CD4-positive, alpha-beta T cell (primary cell): Measurements from ENCODE around the gene ARHGEF37. TPM values are rescaled to one million over a fixed set of nuclear protein-coding genes. Genes with fewer than 3 reads are reported as not detected.

Experiments
- ATAC-seq: fragments of 200-7000 bp; cut with Tn5 transposase; one replicate; pipeline ENCODE4 v1.10.0; 2022; ENCODE audit warnings: mild to moderate bottlenecking; ENCODE audit not compliant: poor library complexity
- CTCF ChIA-PET: fragments of 350-600 bp; sonication (Branson Sonifier 250); formaldehyde crosslinking; loops from one replicate; lab custom pipeline; 2021; ENCODE audit warnings: antibody characterized with exemption, inconsistent platforms; lab: Charles Lee
- POLR2A ChIA-PET: fragments of 350-600 bp; sonication (Branson Sonifier 250); formaldehyde crosslinking; loops from one replicate; lab custom pipeline; 2021; ENCODE audit warnings: antibody characterized with exemption, inconsistent platforms; lab: Charles Lee
- DNase-seq, 14 experiments: peaks; one replicate each; pipeline ENCODE4 v3.0.0-alpha.2; 2013 to 2020; ENCODE audit warnings: mixed read lengths in 2 of 14
- H3K27ac ChIP-seq, 2 donors: one replicate each; pipeline versions ENCODE4 v1.5.1 to v1.7.0; 2013; ENCODE audit warnings: low read length in 2 of 2, low read depth in 1 of 2, mild to moderate bottlenecking in 1 of 2
- H3K27me3 ChIP-seq, 2 experiments: 1 replicate in 1 of 2; 2 replicates in 1 of 2; pipeline versions ENCODE4 v1.6.1 to v1.7.0; 2013; ENCODE audit warnings: low read length in 2 of 2, control low read depth in 1 of 2, mild to moderate bottlenecking in 1 of 2, moderate library complexity in 1 of 2; ENCODE audit not compliant: insufficient read depth in 2 of 2, control insufficient read depth in 1 of 2
- H3K36me3 ChIP-seq: one replicate; pipeline ENCODE4 v1.6.1; 2013; ENCODE audit warnings: low read length, control low read depth; ENCODE audit not compliant: insufficient read depth
- H3K4me1 ChIP-seq: one replicate; pipeline ENCODE4 v1.6.1; 2013; ENCODE audit warnings: low read length, control low read depth; ENCODE audit not compliant: insufficient read depth
- H3K4me3 ChIP-seq: one replicate; pipeline ENCODE4 v1.5.1; 2013; ENCODE audit warnings: mild to moderate bottlenecking, low read length, moderate library complexity
- H3K9me3 ChIP-seq, 2 experiments: 1 replicate in 1 of 2; 2 replicates in 1 of 2; pipeline versions ENCODE4 v1.6.1 to v1.7.0; 2013; ENCODE audit warnings: low read length in 2 of 2, mild to moderate bottlenecking in 2 of 2, control low read depth in 1 of 2, moderate library complexity in 1 of 2; ENCODE audit not compliant: control insufficient read depth in 1 of 2, insufficient read depth in 1 of 2
- H3K27ac Mint-ChIP-seq: one replicate; pipeline ENCODE4 v1.8.0; 2020; ENCODE audit warnings: mixed read lengths
- H3K27me3 Mint-ChIP-seq: one replicate; pipeline ENCODE4 v1.8.0; 2021; ENCODE audit warnings: mixed read lengths
- H3K36me3 Mint-ChIP-seq: one replicate; pipeline ENCODE4 v1.8.0; 2021; ENCODE audit warnings: low read depth, mixed read lengths
- H3K4me1 Mint-ChIP-seq: one replicate; pipeline ENCODE4 v1.8.0; 2021; ENCODE audit warnings: low read depth, mixed read lengths
- H3K4me3 Mint-ChIP-seq: one replicate; pipeline ENCODE4 v1.8.0; 2020; ENCODE audit warnings: mild to moderate bottlenecking, mixed read lengths
- H3K9me3 Mint-ChIP-seq: one replicate; pipeline ENCODE4 v1.8.0; 2020; ENCODE audit warnings: mixed read lengths
- intact Hi-C, 2 experiments: fragments of 100-400 bp; cut with DNase I in 1 of 2; cut with micrococcal nuclease in 1 of 2; formaldehyde crosslinking; loops; one replicate each; pipeline versions ENCODE4 v1.15.1 to v1.9.0; 2023 to 2025; cut with DNase I, micrococcal nuclease
- total RNA-seq, 174 experiments: library from RNA in 2 of 174; stranded (reverse) in 2 of 174; gene quantifications; one replicate each; pipeline ENCODE4 v1.2.3 and lab custom pipeline; 2021 to 2026
- TF ChIP-seq, protein P1 (sequence below): fragments of 200-600 bp; IDR thresholded peaks from one replicate; pipeline ENCODE4 v1.8.0; 2022; ENCODE audit warnings: antibody characterized with exemption, mild to moderate bottlenecking

Gene ARHGEF37
- total RNA-seq, 2 experiments from 2014 or later = 0.41 TPM; not detected in 1

GRCh38 chr5:149640350-149640999 is 59.2 kb downstream of the ARHGEF37 start:
- TF ChIP-seq, protein P1, sequence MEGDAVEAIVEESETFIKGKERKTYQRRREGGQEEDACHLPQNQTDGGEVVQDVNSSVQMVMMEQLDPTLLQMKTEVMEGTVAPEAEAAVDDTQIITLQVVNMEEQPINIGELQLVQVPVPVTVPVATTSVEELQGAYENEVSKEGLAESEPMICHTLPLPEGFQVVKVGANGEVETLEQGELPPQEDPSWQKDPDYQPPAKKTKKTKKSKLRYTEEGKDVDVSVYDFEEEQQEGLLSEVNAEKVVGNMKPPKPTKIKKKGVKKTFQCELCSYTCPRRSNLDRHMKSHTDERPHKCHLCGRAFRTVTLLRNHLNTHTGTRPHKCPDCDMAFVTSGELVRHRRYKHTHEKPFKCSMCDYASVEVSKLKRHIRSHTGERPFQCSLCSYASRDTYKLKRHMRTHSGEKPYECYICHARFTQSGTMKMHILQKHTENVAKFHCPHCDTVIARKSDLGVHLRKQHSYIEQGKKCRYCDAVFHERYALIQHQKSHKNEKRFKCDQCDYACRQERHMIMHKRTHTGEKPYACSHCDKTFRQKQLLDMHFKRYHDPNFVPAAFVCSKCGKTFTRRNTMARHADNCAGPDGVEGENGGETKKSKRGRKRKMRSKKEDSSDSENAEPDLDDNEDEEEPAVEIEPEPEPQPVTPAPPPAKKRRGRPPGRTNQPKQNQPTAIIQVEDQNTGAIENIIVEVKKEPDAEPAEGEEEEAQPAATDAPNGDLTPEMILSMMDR = no peak
- Mint-ChIP-seq H3K27ac (no peak overlapping the region), H3K9me3 (no peaks in the 10 kb centered on the region), H3K4me1 (no peaks in the 10 kb centered on the region), H3K36me3 (no peaks in the 10 kb centered on the region), H3K27me3 (no peaks in the 10 kb centered on the region), H3K4me3 (no peak overlapping the region)
- CTCF ChIA-PET = interaction anchor here (1.9 kb wide), 1 partner anchor 212 kb away, joined by 6 read pairs; no protein-coding TSS in a partner anchor
- no peak overlapping the region for H3K4me3 ChIP-seq
- no peaks in the 10 kb centered on the region for H3K27me3 ChIP-seq
- intact Hi-C loops = no loop called here
- DNase-seq = no peak
- no peak overlapping the region for H3K27ac ChIP-seq
- H3K9me3 ChIP-seq = no peaks in the 10 kb centered on the region
- peaks cover 2% of the 10 kb centered on the region for H3K4me1 ChIP-seq
- ATAC-seq = no peak
- H3K36me3 ChIP-seq = no peaks in the 10 kb centered on the region
- POLR2A ChIA-PET = no interaction called here

GRCh38 chr5:149641000-149641576 is 59.8 kb downstream of the ARHGEF37 start:
- TF ChIP-seq, protein P1 = no peak
- intact Hi-C loops = no loop called here
- Histone ChIP-seq H3K27ac (no peak overlapping the region), H3K36me3 (no peaks in the 10 kb centered on the region), H3K4me1 (peaks cover 2% of the 10 kb centered on the region), H3K27me3 (no peaks in the 10 kb centered on the region), H3K9me3 (no peaks in the 10 kb centered on the region), H3K4me3 (no peak overlapping the region)
- no peak for DNase-seq
- ChIA-PET CTCF (interaction anchor here (1.9 kb wide), 1 partner anchor 211 kb away, joined by 6 read pairs; no protein-coding TSS in a partner anchor), POLR2A (no interaction called here)
- Mint-ChIP-seq H3K4me1 (no peaks in the 10 kb centered on the region), H3K27ac (no peak overlapping the region), H3K4me3 (no peak overlapping the region), H3K36me3 (no peaks in the 10 kb centered on the region), H3K9me3 (no peaks in the 10 kb centered on the region), H3K27me3 (no peaks in the 10 kb centered on the region)
- ATAC-seq = no peak

DNA sequence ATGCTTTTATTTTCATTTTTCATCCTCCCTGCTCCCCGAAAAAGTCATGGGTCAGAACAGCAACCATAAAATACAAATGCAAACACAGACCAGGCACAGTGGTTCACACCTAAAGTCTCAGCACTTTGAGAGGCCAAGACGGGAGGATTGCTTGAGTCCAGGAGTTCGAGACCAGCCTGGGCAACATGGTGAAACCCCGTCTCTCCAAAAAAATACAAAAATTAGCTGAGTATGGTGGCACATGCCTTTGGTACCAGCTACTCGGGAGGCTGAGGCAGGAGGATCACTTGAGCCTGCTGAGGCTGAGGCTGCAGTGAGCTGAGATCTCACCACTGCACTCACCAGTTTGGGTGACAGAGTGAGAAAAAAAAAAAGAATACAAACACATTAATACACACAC is 60.3 kb downstream of the ARHGEF37 start:
- no peaks in the 10 kb centered on the region for H3K9me3 ChIP-seq
- H3K4me3 ChIP-seq = no peak overlapping the region
- H3K4me1 ChIP-seq = peaks cover 2% of the 10 kb centered on the region
- POLR2A ChIA-PET = no interaction called here
- H3K4me3 Mint-ChIP-seq = no peak overlapping the region
- TF ChIP-seq, protein P1 = no peak
- H3K27me3 Mint-ChIP-seq = no peaks in the 10 kb centered on the region
- no peak overlapping the region for H3K27ac ChIP-seq
- ATAC-seq (no peak), DNase-seq (no peak)
- no peaks in the 10 kb centered on the region for H3K36me3 Mint-ChIP-seq
- no peaks in the 10 kb centered on the region for H3K27me3 ChIP-seq
- no peak overlapping the region for H3K27ac Mint-ChIP-seq
- CTCF ChIA-PET = no interaction called here
- H3K36me3 ChIP-seq = no peaks in the 10 kb centered on the region
- no peaks in the 10 kb centered on the region for H3K9me3 Mint-ChIP-seq
- intact Hi-C loops = no loop called here
- H3K4me1 Mint-ChIP-seq = peaks cover 3% of the 10 kb centered on the region
